AG09319 (cell line): ENCODE data around the gene LMBR1.

ENCODE experiments used
- DNase-seq: peaks from one replicate; pipeline ENCODE4 v3.0.0-alpha.2; 2010; ENCODE audit warnings: low read depth; ENCODE audit errors: extremely low read depth
- CTCF ChIP-seq: IDR thresholded peaks from 2 replicates; pipeline ENCODE4 v1.5.1; 2011; ENCODE audit warnings: low read depth, mild to moderate bottlenecking, inconsistent platforms, low read length, moderate library complexity

Gene LMBR1

GRCh38 chr7:156635529-156636385 is 257.2 kb downstream of the LMBR1 start:
- DNase-seq: no peak
- TF ChIP-seq CTCF: no peak

DNA sequence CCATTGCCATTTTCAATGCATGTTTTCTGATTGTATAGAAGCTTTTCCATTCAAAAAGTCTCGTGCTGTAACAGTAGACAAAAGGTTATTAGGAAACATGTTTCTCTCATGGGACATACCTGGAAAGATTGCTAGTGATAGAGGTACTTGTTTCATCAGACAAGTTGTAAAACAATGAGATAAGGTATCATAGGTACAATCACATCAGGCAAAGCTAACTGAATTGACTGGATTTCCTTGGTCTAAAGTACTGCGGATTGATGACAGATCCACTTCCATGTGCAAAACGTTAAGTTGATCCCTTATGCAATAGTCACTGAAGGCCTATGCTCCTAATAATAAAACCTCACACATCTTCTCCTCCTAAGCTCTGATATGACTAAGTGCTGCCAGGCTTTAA is 258.9 kb downstream of the LMBR1 start:
- no peak for TF ChIP-seq CTCF
- no peak for DNase-seq

- no peak for TF ChIP-seq CTCF
- no peak for DNase-seq
Measured at GRCh38 chr7:156629873-156630272, 263.1 kb downstream of the LMBR1 start.

DNA sequence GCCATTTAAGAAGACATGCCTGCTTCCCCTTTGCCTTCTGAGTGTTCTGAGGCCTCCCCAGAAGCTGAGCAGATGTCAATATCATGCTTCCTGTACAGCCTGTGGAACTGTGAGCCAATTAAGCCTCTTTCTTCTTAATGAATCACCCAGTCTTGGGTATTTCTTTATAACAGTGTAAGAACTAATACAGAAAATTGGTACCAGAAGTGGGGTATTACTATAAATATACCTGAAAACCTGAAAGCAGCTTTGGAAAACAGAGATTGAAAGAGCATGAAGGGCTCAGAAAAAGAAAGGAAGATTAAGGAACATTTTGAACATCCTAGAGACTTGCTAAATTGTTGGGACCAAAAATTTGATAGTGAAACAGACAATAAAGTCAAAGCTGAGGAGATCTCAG is 264.4 kb downstream of the LMBR1 start:
- TF ChIP-seq CTCF: no peak
- no peak for DNase-seq
